ENCODE results near the gene CYP21A2.
"Not testable (repeated sequence)": the region's sequence is repeated elsewhere in the genome, so short reads cannot be mapped to it uniquely, and the experiment has no call there.

Gene CYP21A2

GRCh38 chr6:32035283-32036013, 2.8 kb upstream of the CYP21A2 start:
- DNase-seq: not testable (repeated sequence)

DNA sequence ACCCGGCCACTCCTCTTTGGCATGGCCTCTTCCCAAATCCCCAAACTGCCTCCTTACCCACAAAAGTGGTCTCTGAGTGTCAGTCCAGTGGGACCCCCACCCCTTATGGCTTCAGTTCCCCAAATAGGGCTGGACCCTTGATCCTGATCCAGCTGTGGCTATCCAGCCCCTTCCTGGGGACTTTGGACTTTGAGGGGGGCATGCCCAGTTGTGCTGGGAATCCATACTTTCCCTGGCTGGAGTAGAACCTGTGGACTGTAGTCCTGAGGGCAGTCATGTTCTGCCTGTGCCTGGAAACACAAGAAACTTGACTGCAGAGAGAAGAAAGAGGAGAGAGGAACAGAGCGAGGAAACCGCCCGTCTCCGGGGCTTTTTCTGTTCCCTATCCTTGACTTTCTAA, 1.1 kb upstream of the CYP21A2 start:
- DNase-seq: not testable (repeated sequence)

GRCh38 chr6:32038878-32039277, 663 bp downstream of the CYP21A2 start:
- not testable (repeated sequence) for DNase-seq

DNA sequence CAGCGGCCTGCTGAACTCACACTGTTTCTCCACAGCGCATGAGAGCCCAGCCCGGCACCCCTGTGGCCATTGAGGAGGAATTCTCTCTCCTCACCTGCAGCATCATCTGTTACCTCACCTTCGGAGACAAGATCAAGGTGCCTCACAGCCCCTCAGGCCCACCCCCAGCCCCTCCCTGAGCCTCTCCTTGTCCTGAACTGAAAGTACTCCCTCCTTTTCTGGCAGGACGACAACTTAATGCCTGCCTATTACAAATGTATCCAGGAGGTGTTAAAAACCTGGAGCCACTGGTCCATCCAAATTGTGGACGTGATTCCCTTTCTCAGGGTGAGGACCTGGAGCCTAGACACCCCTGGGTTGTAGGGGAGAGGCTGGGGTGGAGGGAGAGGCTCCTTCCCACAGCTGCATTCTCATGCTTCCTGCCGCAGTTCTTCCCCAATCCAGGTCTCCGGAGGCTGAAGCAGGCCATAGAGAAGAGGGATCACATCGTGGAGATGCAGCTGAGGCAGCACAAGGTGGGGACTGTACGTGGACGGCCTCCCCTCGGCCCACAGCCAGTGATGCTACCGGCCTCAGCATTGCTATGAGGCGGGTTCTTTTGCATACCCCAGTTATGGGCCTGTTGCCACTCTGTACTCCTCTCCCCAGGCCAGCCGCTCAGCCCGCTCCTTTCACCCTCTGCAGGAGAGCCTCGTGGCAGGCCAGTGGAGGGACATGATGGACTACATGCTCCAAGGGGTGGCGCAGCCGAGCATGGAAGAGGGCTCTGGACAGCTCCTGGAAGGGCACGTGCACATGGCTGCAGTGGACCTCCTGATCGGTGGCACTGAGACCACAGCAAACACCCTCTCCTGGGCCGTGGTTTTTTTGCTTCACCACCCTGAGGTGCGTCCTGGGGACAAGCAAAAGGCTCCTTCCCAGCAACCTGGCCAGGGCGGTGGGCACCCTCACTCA, 1.4 kb downstream of the CYP21A2 start:
- DNase-seq: not testable (repeated sequence)

DNA sequence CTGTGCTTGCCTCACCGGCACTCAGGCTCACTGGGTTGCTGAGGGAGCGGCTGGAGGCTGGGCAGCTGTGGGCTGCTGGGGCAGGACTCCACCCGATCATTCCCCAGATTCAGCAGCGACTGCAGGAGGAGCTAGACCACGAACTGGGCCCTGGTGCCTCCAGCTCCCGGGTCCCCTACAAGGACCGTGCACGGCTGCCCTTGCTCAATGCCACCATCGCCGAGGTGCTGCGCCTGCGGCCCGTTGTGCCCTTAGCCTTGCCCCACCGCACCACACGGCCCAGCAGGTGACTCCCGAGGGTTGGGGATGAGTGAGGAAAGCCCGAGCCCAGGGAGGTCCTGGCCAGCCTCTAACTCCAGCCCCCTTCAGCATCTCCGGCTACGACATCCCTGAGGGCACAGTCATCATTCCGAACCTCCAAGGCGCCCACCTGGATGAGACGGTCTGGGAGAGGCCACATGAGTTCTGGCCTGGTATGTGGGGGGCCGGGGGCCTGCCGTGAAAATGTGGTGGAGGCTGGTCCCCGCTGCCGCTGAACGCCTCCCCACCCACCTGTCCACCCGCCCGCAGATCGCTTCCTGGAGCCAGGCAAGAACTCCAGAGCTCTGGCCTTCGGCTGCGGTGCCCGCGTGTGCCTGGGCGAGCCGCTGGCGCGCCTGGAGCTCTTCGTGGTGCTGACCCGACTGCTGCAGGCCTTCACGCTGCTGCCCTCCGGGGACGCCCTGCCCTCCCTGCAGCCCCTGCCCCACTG, 2.3 kb downstream of the CYP21A2 start:
- DNase-seq: not testable (repeated sequence)

GRCh38 chr6:32041050-32041321, 2.8 kb downstream of the CYP21A2 start:
- DNase-seq: not testable (repeated sequence)

- DNase-seq: not testable (repeated sequence)
These were observed 3.2 kb downstream of the CYP21A2 start for GRCh38 chr6:32041385-32041784.

GRCh38 chr6:32042276-32042675, 4.1 kb downstream of the CYP21A2 start:
- not testable (repeated sequence) for DNase-seq

GRCh38 chr6:32043589-32044380, 5.6 kb downstream of the CYP21A2 start:
- not testable (repeated sequence) for DNase-seq

GRCh38 chr6:32044916-32045315, 6.7 kb downstream of the CYP21A2 start:
- not testable (repeated sequence) for DNase-seq

- DNase-seq: peak; percentile 74 to 84
- no peak for TF ChIP-seq GATA1 (IDR thresholded peaks at IDR 0.05; ENCODE audit: low read depth, low read length)
- TF ChIP-seq POLR2A (IDR thresholded peaks at IDR 0.05; ENCODE audit: low read length): no peak
These were observed 7.7 kb downstream of the CYP21A2 start for GRCh38 chr6:32045811-32046449.

DNA sequence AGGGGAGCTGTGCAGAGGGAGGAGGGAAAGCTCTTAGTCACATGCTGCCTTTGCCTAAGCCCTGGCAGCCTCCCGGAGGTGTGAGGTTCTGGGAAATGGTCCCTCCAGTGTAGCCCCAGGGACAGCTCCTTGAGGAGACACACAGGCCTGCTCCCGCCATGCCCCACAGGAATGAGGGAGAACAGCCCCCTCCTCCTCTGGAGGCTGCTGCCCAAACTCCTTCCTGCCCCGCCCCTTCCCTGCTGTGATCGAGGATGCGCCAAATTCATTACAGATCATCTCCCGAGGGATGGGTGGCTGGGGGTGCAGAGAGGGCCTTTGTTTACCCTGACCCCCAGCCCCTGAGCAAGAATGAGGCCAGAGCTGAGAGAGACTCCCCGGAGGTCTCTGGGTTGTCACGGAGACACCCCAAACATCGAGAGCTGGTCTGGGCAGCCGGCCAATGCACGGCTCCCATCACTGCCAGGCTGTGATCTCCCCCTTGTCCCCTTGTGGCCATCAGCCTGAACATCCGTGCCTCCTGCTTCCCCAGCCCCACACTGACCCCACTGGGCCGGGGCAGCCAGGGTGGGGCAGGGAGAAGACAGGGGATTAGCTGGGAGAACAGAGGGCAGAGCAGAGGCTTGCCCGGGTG, 8.4 kb downstream of the CYP21A2 start:
- peak; percentile 25 to 44 for DNase-seq
- TF ChIP-seq POLR2A (IDR thresholded peaks at IDR 0.05; ENCODE audit: low read length): no peak
- no peak for TF ChIP-seq GATA1 (IDR thresholded peaks at IDR 0.05; ENCODE audit: low read depth, low read length)

GRCh38 chr6:32047084-32047478, 8.9 kb downstream of the CYP21A2 start:
- TF ChIP-seq POLR2A (IDR thresholded peaks at IDR 0.05; ENCODE audit: low read length): no peak
- no peak for TF ChIP-seq GATA1 (IDR thresholded peaks at IDR 0.05; ENCODE audit: low read depth, low read length)
- no peak for DNase-seq

GRCh38 chr6:32047539-32047854, 9.3 kb downstream of the CYP21A2 start:
- no peak for DNase-seq
- TF ChIP-seq POLR2A (IDR thresholded peaks at IDR 0.05; ENCODE audit: low read length) (no peak), GATA1 (IDR thresholded peaks at IDR 0.05; ENCODE audit: low read depth, low read length) (no peak)
